GM18499 (cell line): ENCODE measurements around the gene LMBR1.
"Not testable (repeated sequence)": the region's sequence is repeated elsewhere in the genome, so short reads cannot be mapped to it uniquely, and the experiment has no call there.

Experiments used
- ATAC-seq: cut with Tn5 transposase; IDR thresholded peaks from one replicate; pipeline ENCODE4 v1.9.1; 2021; ENCODE audit warnings: moderate number of reproducible peaks; ENCODE audit not compliant: insufficient read depth, unreplicated experiment

LMBR1 gene

GRCh38 chr7:156668130-156668741, 224.7 kb downstream of the LMBR1 start:
- no peak for ATAC-seq

GRCh38 chr7:156667110-156667426, 225.9 kb downstream of the LMBR1 start:
- ATAC-seq = no peak

GRCh38 chr7:156666368-156667109, 226.4 kb downstream of the LMBR1 start:
- ATAC-seq = no peak

- no peak for ATAC-seq
Observed at GRCh38 chr7:156665101-156665500, 227.9 kb downstream of the LMBR1 start.

GRCh38 chr7:156662277-156662676, 230.7 kb downstream of the LMBR1 start:
- no peak for ATAC-seq

- ATAC-seq = no peak
Observed at GRCh38 chr7:156661637-156662036, 231.3 kb downstream of the LMBR1 start.

- no peak for ATAC-seq
Observed at GRCh38 chr7:156659961-156660360, 233.0 kb downstream of the LMBR1 start.

- ATAC-seq = no peak
Observed at GRCh38 chr7:156659203-156659602, 233.8 kb downstream of the LMBR1 start.

GRCh38 chr7:156657681-156658080, 235.3 kb downstream of the LMBR1 start:
- ATAC-seq = no peak

GRCh38 chr7:156656598-156656997, 236.4 kb downstream of the LMBR1 start:
- no peak for ATAC-seq

- no peak for ATAC-seq
Observed at GRCh38 chr7:156655983-156656382, 237.0 kb downstream of the LMBR1 start.

GRCh38 chr7:156655251-156655650, 237.7 kb downstream of the LMBR1 start:
- ATAC-seq = no peak

- no peak for ATAC-seq
Observed at GRCh38 chr7:156654511-156655234, 238.3 kb downstream of the LMBR1 start.

GRCh38 chr7:156652886-156653568, 240.0 kb downstream of the LMBR1 start:
- no peak for ATAC-seq

- ATAC-seq = no peak
Observed at GRCh38 chr7:156651474-156651873, 241.5 kb downstream of the LMBR1 start.

- ATAC-seq = no peak
Observed at GRCh38 chr7:156650042-156650441, 242.9 kb downstream of the LMBR1 start.

- not testable (repeated sequence) for ATAC-seq
Observed at GRCh38 chr7:156647330-156647729, 245.7 kb downstream of the LMBR1 start.

GRCh38 chr7:156642306-156643045, 250.5 kb downstream of the LMBR1 start:
- no peak for ATAC-seq

- ATAC-seq = peak; percentile 34
Observed at GRCh38 chr7:156640949-156641485, 252.0 kb downstream of the LMBR1 start.
